HS-5 (cell line): ENCODE results near the gene KRT71.
"Not testable (repeated sequence)": the region's sequence is repeated elsewhere in the genome, so short reads cannot be mapped to it uniquely, and the experiment has no call there.

Experiments
- DNase-seq: peaks from one replicate; pipeline ENCODE4 v3.0.0-alpha.2; 2012; ENCODE audit warnings: low read depth

The KRT71 gene

DNA sequence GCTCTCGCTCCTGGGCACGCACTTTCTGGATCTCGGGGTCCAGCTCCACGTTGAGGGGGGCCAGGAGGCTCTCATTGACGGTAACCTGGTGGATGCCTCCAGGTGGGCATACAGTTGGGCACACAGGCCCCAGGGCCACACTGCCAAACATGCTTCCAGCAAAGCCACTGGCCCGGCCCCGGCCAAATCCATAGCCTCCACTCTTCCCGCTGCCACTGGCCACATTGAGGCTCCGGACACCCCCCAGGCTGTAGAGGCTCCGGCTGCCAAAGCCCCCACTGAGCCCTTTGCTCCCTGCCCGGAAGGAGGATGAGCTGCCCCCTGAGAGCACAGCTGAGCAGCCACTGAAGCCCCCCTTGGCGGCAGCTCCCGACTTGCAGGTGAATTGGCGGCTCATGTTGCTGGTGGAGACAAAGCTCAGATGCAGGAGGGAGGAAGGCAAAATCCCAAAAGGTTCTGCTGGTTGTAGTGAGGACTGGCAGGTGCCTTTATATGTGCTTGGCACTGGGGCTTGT, at the start of gene KRT71:
Gene KRT71, minus strand, starts transcription at position 465 of the 515 bp plus-strand sequence. Its CDS starts 68 bp downstream, at position 397.
- no peak for DNase-seq

DNA sequence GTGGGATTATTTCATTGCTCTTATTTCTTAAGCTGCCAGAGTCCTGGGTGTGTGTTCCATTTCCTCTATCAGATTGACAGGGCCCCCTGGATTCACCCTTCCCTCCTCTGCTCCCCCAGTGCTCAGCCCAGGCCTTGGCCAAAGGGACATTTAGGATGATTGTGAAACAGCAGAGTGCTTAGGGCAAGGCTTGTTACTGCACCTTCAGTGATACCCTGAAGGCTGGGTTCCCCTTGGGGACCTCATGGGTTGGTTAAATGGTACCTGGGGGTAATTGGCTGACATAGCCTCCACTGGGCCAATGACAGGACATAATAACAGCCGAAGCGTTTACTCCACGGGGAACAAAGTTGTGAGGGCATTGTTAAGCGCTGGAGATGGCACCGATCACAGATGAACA, 49.6 kb upstream of the KRT71 start:
- no peak for DNase-seq

DNA sequence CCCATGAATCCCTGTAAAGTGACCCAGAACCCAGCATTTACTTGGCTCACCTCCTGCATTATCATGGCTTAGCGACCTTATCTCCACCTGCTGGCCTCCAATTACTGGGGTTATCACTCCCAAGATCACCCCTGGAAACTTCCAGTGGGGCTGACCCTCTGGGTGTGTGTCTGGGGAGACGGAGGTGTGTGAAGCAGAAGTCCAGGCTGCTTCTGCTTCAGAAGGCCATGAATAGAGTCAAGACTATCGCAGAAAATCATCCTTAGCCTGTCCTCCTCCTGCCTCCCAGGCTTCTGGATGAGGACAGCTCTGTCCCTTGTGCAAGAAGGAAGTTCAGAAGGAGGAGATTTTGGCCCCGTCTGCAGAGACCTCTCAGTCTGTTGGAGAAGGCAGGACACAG, 48.7 kb upstream of the KRT71 start:
- no peak for DNase-seq

DNA sequence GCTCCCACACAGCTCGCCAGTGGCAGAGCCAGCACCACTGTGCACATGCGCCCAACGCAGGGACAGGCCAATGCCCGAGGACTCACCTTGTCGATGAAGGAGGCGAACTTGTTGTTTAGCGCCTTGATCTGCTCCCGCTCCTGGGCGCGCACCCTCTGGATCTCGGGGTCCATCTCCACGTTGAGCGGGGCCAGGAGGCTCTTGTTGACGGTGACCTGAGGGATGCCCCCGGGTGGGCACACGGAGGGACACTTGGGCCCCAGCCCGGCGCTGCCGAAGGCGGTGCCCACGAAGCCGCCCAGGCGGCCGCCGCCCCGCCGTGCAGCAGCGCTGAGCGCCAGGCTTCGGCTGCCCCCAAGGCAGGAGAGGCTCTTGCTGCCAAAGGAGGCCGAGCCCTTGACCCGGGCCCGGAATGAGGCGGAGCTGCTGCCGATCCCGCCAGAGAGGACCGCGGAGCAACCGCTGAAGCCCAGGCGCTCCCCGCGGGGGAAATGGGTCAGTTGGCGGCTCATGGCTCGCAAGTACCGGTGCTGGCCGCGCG, 48.1 kb upstream of the KRT71 start, which contains the start of gene KRT72:
Gene KRT72, minus strand, starts transcription at position 523 of the 541 bp plus-strand sequence. Its CDS starts 11 bp downstream, at position 512.
- no peak for DNase-seq

DNA sequence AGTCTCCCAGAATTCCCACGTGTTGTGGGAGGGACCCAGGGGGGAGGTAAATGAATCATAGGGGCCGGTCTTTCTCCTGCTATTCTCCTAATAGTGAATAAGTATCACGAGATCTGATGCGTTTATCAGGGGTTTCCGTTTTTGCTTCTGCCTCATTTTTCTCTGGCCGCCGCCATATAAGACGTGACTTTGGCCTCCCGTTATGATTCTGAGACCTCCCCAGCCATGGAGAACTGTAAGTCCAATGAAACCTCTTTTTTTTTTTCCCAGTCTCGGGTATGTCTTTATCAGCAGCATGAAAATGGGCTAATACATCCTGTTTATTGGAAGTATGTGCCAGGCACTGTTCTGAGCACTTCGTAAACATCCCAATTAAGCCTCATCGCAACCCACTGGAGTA, 47.5 kb upstream of the KRT71 start:
- DNase-seq = no peak

DNA sequence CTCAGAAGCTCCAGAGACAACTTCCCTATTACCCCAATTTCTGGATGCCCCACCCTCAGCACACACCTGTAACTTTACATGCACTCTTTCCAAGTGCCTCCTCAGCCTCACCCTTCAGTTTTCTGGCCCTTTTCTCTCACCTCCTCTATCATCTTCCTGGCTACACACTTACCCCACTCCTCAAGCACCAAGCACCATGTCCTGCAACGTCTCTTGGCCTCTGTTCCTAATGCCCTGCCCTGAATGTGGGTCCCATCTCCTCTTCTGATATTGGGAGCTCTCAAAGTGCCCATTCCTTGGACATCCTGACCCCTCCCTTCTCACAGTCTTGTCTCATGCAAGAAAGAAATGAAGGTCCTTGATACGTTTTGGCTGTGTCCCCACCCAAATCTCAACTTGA, 47.1 kb upstream of the KRT71 start:
- DNase-seq = no peak

DNA sequence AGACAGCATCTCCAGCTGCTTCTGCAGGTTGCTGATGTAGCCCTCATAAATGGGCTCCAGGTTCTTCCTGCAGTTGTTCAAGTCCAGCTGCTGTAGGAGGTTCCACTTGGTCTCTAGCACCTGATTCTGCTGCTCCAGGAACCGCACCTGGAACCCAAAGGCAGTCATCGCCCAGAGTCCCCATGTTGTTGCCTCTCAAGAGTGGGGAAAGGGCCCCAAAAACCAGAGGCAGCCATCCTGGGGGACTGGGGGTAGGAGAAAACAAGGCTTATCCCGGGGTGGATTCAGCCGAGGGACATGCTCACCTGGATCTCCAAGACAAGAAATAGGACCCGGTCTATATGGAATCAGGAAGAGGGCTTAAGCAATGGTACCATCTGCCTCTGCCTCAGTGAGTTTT, 46.0 kb upstream of the KRT71 start:
- DNase-seq = no peak

DNA sequence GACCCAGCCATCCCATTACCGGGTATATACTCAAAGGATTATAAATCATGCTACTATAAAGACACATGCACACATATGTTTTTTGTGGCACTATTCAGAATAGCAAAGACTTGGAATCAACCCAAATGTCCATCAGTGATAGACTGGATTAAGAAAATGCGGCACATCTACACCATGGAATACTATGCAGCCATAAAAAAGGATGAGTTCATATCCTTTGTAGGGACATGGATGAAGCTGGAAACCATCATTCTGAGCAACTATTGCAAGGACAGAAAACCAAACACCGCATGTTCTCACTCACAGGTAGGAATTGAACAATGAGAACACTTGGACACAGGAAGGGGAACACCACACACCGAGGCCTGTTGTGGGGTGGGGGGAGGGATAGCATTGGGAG, 41.3 kb upstream of the KRT71 start:
- not testable (repeated sequence) for DNase-seq

DNA sequence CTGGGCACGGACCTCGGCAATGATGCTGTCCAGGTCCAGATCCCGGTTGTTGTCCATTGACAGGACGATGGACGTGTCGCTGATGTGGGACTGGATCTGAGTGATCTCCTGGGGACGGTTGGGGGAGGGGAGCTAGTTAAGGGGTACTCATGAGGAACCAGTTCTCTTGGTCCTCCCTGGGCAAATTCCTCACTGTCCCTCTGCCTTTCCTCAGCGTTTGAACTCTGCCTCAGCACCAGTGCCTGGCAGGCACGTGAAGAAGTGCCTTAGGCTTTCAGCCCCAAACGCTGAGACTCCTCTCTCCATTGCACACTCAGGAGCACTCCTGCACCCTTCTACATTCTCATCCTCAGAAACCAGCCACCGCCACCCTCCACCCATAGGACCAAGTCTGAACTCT, 38.6 kb upstream of the KRT71 start:
- no peak for DNase-seq

DNA sequence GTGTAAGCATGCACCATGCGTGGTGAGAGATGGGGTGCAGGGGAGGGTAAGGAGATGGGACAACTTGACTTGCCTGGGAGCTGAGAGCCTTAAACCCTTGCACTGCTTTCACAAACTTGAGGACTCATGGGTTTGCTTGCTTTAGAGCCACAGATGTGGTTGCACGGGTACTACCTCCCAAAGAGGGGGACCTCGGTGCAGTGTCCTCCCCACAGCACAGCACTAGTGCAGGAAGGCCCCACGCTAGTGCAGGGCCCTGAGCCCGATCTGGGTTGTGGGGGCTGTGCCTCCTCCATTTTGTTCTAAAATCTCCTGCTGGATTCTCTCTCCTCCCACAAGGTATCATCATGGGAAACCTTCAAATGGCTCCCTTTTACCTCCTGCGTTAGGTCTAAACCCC, 37.1 kb upstream of the KRT71 start:
- DNase-seq = no peak

DNA sequence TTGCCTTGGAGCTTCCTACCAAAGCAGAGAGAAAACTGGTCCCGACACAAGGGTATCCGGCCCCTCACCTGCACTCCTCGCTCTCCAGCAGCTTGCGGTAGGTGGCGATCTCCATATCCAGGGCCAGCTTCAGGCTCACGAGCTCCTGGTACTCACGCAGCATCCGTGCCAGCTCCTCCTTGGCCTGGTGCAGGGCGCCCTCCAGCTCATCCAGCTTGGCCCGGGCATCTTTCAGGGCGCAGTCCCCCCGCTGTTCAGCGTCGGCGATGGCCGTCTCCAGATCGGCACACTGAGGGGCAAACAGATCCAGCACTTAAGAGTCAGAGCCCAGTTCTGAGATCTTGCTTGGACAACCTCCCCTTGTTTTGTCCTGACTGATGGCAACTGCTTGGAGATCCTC, 34.6 kb upstream of the KRT71 start:
- DNase-seq = no peak

DNA sequence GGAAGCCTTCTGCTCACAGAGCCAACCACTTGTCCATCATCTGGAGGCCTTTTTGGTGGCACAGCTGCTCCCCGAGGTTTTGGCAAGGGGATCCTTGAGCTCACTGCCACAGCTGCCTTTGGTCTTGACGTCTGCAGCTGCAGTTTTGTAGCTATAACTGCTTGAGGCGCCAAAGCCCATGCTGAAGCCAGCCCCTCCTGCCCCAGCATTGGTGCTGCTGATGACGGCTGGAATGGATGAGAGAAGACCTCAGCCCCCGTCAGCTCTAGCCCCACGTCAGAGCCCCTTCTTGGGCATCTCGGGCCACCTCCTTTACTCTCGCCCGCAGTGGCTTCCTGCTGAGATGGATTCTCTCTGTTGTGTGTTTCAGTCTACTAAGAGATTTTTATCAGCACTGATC, 33.0 kb upstream of the KRT71 start:
- no peak for DNase-seq

DNA sequence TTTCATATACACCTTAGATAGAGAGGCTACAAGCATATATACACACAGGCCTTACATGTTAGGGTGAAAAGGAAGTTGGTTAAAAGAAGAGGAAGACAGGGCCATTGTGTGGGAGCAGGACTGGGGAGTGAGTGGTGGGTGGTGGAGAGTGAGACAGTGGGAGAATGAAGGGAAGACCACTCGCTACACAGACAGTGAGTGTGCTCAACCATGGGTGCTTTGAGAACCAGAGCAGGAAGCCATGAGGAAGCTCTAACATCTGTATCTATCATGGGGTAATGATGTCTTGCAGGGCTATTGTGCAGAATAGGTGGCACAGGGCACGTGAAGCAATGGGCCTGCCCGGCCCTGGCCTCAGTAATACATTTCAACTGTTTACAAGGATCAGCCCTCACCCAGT, 32.1 kb upstream of the KRT71 start:
- no peak for DNase-seq

DNA sequence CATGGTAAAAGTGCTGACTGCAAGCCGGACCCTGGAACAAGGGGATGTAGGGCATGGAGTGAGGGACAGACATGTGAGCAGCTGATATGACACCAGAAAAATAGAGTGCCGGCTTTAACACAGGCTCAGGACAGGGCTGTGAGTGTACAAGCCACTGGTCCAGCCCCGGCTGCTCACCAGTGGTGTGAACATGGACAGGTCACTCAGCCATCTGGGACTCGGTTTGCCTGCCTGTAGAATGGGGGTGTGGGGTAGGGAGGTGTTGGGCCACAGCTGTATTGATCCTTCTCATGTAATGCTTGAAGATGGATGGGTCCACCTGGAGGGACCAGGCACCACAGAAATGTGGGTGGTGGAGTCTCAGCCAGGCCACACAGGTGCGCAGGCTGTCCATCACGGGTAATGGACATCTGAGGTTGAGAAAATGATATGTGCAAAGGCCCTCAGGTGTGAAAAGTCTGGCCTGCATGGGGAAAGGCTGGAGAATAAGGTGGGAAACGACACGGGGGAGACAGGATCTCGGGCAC, 31.3 kb upstream of the KRT71 start:
- DNase-seq = no peak

DNA sequence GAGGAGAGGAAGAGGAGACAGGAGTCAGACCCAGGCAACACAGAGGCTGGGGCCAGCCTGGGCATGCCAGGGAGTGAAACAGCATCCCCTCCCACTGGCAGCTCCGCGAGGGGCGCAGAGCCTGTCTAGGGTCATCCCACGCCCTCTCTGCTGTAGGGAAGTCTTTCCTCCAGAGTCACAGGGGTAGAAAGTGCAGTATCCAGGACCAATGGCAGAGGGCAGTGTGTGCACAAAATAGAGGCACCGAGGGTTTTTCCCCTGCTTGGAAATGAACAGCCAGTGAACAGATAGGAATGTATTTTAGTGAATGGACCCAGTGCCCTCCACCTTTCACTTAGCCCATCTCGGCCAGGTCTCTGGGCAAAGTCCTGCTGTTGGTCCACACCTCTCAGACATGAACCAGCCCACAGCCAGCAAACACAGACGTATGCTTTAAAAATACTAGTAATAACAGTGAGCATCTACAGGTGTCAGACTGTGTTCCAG, 30.1 kb upstream of the KRT71 start:
- peak; percentile 18 for DNase-seq

DNA sequence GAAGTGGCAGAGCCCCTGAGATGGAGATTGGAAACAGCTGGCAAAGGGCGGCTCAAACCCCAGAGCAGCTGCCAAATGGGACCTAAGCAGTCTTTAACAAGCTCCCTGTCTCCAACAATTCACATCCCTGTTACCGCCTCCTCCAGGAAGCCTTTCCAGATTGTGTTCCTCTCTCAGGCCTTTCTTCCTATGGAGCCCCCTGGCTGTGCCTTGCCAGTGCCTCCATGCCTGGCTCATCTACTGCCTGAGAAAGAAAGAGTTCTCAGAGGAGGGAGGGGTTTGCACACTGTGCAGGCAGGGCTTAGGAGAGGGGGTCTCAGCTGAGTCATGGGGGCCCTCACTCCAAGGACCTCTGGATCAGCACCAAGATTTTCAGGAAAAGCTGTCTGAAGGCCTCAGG, 29.5 kb upstream of the KRT71 start:
- DNase-seq = no peak

DNA sequence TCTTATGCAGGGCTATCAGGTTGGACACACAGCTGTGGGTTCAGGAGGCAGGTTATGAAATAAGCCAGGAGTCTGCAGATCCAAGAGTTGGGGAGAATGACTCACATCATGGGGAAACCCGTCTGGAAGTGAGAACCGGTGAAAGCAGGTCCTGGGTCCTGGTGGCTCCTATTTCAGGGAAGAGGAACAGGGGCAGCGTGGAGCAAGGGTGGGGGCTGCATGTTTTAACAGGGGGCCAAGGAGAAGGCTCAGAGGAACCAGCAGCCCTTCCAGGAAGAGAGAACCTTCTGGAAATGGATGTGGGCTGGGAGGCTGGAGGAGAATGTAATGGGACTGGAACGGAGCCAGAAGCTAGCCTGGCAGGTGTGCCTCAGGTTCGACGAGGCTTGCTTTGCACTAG, 28.5 kb upstream of the KRT71 start:
- DNase-seq = no peak

DNA sequence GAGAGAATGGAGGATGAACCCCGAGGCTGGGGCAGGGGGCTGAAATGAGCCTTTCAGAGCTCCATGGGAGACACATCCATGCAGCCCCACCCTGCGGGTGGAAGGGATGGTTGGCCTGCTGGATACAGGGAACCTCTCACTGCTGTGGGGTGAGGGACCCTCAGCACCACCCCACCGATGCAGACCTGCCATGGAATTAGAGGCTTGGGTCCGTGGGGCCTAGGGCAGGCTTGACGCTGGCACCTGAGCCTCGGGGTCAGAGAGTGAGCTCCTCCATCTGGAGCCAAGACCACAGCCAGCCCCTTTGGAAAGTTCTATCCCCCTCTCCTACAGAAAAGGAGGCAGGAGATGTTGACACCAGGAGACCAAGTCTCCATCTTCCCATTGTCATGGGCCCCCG, 28.1 kb upstream of the KRT71 start:
- no peak for DNase-seq

DNA sequence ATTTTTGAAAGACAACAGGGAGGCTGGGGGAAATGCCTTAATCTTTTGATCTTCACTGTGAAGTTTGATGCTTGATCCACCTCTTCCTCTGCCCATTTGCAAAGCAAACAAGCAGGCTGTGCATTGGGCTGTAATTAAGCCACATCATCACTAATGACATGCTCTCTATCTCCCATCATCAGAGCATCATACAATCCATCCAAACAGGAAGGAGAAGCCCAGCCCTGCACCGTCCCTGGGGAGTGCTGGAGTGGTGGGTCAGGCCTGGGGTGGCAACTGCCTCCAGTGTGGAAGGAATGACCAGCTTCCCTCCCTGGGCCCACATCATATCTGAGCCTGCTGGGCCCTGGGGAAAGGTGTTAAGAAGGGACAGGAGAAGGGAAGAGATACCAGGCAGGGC, 27.6 kb upstream of the KRT71 start:
- no peak for DNase-seq

DNA sequence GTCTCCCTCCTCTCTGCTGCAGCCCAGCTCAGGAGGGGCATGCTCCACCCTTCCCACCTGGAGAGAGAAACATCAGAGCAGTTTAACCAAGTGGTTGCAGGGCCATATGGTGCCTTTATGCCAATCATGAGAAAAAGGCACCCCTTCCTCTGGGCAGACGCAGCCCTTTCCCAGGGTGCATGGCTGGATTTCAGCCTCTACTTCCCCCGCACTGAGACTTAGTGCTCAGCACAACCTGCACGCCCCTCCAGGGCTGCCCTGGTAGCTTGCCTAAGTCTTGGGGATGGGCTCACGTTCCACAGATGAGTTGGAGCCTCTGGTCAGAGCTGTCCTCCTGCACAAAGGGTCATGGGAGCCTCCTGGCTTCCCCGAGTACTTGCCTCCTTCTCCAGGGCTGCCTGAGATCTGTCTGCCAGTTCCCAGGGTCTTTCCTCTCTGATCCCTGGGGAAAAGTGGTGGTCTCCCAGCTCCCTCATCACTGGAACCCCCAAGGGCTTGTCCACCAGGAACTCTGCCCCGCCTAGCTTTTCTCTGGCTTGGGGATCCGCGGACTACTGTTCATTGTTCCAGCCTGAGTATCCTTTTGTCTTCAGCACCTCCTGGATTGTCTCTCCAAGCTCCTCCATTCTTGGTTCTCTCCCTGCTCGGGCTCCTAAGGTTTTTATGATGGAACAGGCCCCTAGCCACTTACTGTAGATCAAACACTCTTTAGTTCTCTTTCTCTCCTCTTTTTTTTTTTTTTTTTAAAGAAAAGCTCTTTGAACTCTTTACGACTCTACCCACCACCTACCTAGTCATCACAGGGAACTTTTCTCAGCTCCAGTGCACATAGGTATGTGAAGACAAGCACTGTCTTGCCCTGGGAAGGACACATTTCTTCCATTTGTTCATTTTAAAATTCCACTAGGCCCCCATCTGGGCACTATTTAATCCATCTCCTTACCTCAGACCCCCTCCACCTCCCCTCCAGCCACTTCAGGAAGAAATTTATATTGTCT, 26.8 kb upstream of the KRT71 start:
- DNase-seq = no peak

DNA sequence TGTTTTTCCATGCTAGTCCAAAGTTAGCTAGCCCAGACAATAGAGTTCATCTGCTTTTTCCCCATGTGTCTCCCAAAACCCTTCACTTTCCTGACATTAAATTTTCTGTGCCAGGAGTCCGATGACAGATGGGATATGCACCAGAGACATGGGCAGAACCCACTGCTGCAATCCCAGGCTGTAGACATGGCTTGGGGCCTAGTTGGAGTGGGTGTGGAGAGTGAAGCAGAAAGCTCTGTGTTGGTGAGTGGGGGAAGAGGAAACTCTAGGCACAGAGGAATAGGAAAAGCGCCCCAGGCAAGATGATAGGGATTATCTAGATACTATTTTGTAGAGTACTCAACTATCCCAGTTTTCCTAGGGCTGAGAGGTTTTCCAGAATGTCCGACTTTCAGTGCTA, 25.5 kb upstream of the KRT71 start:
- no peak for DNase-seq

DNA sequence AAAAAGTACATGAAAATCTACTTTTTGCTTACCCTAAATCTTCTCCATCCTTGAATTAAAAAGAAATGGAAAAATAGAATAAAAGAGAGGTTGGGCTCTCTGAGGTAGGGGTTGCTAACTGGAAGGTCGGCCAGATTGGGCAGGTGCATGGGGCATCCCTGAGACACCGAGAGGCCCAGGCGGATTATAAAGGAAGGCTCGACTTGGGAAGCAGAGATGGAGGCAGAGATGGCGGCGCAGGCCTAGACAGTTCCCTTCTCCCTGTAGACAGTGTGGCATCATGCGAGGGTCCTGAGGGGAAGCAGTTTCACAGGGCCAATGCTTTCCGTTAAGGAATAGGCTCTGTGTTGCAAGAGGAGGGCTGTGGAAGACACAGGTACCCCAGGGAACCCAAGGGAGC, 24.4 kb upstream of the KRT71 start:
- no peak for DNase-seq

DNA sequence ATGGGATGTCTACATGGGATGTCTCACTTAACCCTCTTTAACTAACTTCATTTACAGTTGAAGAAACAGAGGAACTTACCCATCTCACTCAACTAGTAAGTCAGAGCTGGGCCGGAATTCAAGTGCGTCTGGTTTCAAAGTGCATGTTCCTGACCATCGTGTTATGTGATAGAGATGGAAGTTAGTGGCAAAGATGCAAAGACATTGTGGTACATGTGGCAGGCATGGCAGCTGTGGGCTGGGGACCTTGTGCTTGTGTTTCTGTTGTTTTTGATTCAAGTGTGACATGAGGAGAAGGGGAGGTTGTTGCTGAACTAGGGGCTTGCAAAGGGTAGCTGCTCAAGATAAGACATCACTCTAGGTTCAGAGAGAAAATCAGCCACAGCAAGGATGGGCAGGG, 23.0 kb upstream of the KRT71 start:
- no peak for DNase-seq
